ENCODE measurements around the gene ASB10.

Gene ASB10

GRCh38 chr7:151139071-151139790 is 47.8 kb downstream of the ASB10 start:
- DNase-seq (ENCODE audit: extremely low spot score, insufficient read length, low read depth) (no peak), FAIRE-seq (no peak)

DNA sequence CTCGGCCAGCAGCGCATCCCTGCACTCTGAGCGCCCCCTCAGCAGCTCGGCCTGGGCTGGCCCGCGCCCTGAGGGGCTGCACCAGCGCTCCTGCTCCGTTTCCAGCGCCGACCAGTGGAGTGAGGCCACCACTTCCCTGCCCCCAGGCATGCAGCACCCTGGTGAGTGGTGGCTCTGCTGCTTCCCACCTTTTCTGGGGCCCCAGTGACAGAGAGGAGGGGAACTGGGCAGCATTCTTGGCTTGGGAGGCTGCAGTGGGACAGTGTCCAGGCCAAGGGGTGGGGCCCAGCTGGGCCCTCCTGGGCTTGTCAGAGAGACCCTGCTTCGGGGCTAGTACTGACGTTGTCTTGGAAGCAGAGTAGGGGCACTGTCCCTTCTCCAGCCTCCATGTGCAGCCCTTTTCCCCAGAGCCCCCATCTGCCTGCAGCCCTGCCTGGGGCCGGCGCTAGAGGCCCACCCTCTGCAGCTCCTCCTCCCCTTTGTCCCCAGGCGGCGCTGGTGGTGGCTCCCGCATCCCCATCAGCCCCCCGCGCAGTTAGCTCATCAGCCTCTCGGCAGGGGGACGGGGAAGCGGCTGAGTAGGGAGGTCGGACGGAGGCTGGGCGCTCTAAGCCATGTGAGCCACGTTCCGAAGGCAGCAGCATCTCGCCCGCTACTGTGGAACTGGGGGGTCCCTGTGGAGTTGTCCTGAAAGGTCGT is 48.7 kb downstream of the ASB10 start:
- no peak for FAIRE-seq

GRCh38 chr7:151137791-151138152 is 49.3 kb downstream of the ASB10 start:
- FAIRE-seq = no peak
- DNase-seq (ENCODE audit: extremely low spot score, insufficient read length, low read depth) = no peak

More for the DNA sequence above, 48.7 kb downstream of the ASB10 start:
- no peak for DNase-seq (ENCODE audit: extremely low spot score, insufficient read length, low read depth)

- DNase-seq (ENCODE audit: extremely low spot score, insufficient read length, low read depth) = no peak
- no peak for FAIRE-seq
These were observed 49.9 kb downstream of the ASB10 start for GRCh38 chr7:151137076-151137675.

- FAIRE-seq (no peak), DNase-seq (ENCODE audit: extremely low spot score, insufficient read length, low read depth) (no peak)
These were observed 50.9 kb downstream of the ASB10 start for GRCh38 chr7:151135866-151136843.

- DNase-seq (ENCODE audit: extremely low spot score, insufficient read length, low read depth) = no peak
These were observed 51.6 kb downstream of the ASB10 start for GRCh38 chr7:151135525-151135845.

DNA sequence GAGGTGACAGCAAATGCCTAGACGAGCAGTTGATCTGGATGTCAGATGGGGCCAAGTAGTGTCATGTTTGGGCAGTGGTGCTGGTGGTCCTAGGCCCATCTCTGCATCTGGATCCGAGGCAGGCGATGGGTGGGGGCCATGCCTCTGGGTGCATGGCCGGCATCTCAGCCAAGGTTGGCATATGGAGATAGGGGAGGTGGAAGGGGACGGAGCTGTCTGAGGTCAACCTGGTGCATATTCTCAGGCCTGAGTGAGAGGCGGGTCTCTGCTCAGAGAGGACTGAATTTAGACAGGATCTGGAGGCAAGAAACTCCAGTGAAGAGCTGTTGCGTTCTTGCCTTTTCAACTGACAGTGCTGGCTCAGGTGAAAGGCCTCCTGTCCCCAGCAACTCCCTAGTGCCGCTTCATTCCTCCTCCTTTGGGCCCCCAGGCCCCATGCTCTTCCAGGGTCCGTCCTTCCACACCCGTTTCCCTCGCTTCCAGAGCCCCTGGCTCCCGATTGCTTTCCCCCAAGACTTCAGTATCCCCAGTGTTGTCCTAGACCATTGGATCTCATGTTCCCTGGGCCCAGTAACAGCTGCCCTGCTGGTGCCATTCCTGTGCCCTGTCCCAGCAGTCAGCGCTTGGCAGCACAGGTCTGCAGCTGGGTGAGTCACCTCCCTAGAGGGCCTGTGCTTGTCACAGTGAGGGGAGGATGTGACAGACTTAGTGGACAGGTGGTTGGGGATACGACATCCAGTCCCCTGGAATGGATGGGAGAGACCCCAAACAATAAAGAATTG is 52.1 kb downstream of the ASB10 start:
- FAIRE-seq = no peak
- DNase-seq (ENCODE audit: extremely low spot score, insufficient read length, low read depth) = no peak

More at GRCh38 chr7:151135525-151135845, 51.6 kb downstream of the ASB10 start:
- no peak for FAIRE-seq

- DNase-seq (ENCODE audit: extremely low spot score, insufficient read length, low read depth) (no peak), FAIRE-seq (no peak)
These were observed 52.9 kb downstream of the ASB10 start for GRCh38 chr7:151133986-151134742.

GRCh38 chr7:151133266-151133985 is 53.6 kb downstream of the ASB10 start:
- no peak for FAIRE-seq
- DNase-seq (ENCODE audit: extremely low spot score, insufficient read length, low read depth) = no peak

- DNase-seq (ENCODE audit: extremely low spot score, insufficient read length, low read depth) (no peak), FAIRE-seq (no peak)
These were observed 54.4 kb downstream of the ASB10 start for GRCh38 chr7:151132461-151133205.

- FAIRE-seq = no peak
These were observed 55.3 kb downstream of the ASB10 start for GRCh38 chr7:151131592-151132293.

GRCh38 chr7:151131224-151131591 is 55.8 kb downstream of the ASB10 start:
- FAIRE-seq (no peak), DNase-seq (ENCODE audit: extremely low spot score, insufficient read length, low read depth) (no peak)

More at GRCh38 chr7:151131592-151132293, 55.3 kb downstream of the ASB10 start:
- no peak for DNase-seq (ENCODE audit: extremely low spot score, insufficient read length, low read depth)

- DNase-seq (ENCODE audit: extremely low spot score, insufficient read length, low read depth) (no peak), FAIRE-seq (no peak)
These were observed 56.3 kb downstream of the ASB10 start for GRCh38 chr7:151130741-151131157.

GRCh38 chr7:151129960-151130591 is 57.0 kb downstream of the ASB10 start:
- FAIRE-seq = no peak
- DNase-seq (ENCODE audit: extremely low spot score, insufficient read length, low read depth) = no peak

DNA sequence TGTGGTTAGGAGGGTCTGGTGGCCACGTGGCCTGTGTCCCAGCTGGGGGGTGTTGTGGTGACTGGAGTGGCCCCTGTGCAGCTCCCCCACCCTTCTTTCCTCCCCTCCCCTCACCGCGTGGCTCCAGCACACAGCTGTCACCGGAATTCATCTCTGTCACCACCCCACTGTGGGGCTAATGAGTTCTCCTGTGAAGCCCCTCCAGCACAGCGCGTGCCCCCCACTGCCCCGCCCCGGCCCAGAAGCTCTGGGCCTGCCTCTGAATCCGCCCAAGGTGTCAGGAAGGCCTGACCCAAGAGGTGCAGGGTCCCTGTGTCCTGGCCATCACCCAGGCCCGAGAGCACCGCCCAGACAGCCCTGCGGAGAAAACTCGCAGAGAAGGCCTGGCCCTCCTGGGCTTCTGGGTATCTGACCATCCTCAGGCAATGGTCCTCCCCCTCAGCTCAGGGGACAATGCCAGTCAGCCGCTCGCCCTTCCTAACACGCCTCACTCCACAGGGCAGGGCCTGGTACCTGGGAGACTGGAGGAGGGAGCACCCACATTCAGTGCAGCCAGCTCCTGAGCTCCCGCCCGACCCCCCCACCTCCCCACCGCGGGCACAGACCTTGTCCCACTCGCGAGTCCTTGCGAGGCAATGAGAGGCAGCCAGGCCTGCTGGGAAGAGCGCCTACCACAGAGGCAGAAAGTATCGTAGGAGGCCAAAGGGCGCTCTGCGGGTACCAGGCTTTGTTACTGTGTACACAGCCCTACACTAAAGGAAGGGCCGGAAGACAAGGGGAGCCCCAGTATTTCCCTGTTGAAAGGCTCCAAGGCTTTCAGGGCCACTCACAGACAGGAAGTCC is 57.7 kb downstream of the ASB10 start:
- FAIRE-seq (no peak), DNase-seq (ENCODE audit: extremely low spot score, insufficient read length, low read depth) (no peak)

DNA sequence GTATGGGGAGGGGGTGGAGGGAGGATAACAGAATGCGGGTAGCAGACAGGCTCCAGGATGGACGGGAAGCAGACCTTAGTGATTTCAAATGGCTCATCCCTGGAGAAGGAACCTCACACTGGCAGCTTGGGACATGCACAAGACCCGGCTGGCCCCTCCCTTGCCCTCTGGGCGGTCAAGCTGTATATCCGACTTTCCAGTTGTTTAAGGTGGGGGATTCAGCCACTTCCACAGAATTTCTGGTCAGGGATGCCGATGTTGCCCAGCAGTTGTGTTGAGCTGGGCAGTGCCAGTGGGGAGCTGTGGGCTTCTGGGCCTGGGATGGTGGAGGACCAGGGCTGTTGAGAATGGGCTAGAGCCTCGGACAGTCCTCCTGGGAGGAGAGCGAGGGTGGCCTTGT is 58.3 kb downstream of the ASB10 start:
- DNase-seq (ENCODE audit: extremely low spot score, insufficient read length, low read depth) = no peak
- FAIRE-seq = no peak

All from GM18507 (cell line).